Measurements from ENCODE around the gene RPH3AL. TPM values are rescaled to one million over a fixed set of nuclear protein-coding genes. Genes with fewer than 3 reads are reported as not detected.
A peak's percentile ranks its signal among the peaks of the same experiment; 100 is the strongest.

RPH3AL gene
- total and polyA plus RNA-seq, 11 donors, result 2.8 to 9.4 (median 6.3) TPM

DNA sequence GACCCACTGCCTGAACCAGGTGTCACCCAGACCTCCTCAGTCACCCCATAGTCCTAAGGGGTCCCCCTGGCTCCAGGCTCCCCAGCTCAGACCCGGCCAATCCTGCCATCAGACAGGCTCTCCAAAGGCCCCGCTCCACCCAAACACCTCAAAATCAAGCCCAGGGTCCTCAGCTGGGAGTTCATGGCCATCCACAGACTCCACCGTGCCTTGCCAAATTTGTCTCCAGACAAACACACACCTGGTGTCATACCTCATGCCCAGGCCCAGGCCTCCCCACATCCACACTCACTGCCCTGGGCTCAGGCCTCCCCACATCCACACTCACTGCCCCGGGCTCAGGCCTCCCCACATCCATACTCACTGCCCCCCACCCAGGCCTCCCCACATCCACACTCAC, 12.5 kb downstream of the RPH3AL start:
- ATAC-seq (no peak), DNase-seq (no peak)
- no peaks in the 10 kb centered on the region for H3K9me3 ChIP-seq
- H3K36me3 ChIP-seq, result no peaks in the 10 kb centered on the region
- no peak overlapping the region for H3K4me3 ChIP-seq
- WGBS, 4 donors, result 90 to 97% (median 94%) methylated on average over 4 of the region's 4 CpGs
- peaks cover 0 to 10% (median 0%) of the 10 kb centered on the region in 9 donors for H3K27me3 ChIP-seq
- TF ChIP-seq POLR2A (IDR thresholded peaks at IDR 0.05), result no peak
- TF ChIP-seq, protein P1, sequence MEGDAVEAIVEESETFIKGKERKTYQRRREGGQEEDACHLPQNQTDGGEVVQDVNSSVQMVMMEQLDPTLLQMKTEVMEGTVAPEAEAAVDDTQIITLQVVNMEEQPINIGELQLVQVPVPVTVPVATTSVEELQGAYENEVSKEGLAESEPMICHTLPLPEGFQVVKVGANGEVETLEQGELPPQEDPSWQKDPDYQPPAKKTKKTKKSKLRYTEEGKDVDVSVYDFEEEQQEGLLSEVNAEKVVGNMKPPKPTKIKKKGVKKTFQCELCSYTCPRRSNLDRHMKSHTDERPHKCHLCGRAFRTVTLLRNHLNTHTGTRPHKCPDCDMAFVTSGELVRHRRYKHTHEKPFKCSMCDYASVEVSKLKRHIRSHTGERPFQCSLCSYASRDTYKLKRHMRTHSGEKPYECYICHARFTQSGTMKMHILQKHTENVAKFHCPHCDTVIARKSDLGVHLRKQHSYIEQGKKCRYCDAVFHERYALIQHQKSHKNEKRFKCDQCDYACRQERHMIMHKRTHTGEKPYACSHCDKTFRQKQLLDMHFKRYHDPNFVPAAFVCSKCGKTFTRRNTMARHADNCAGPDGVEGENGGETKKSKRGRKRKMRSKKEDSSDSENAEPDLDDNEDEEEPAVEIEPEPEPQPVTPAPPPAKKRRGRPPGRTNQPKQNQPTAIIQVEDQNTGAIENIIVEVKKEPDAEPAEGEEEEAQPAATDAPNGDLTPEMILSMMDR (IDR thresholded peaks at IDR 0.05), result no peak
- H3K27ac ChIP-seq, result no peak overlapping the region
- intact Hi-C loops (cut with DNase I), result no loop called here
- peaks cover 0 to 18% (median 11%) of the 10 kb centered on the region in 12 donors for H3K4me1 ChIP-seq

DNA sequence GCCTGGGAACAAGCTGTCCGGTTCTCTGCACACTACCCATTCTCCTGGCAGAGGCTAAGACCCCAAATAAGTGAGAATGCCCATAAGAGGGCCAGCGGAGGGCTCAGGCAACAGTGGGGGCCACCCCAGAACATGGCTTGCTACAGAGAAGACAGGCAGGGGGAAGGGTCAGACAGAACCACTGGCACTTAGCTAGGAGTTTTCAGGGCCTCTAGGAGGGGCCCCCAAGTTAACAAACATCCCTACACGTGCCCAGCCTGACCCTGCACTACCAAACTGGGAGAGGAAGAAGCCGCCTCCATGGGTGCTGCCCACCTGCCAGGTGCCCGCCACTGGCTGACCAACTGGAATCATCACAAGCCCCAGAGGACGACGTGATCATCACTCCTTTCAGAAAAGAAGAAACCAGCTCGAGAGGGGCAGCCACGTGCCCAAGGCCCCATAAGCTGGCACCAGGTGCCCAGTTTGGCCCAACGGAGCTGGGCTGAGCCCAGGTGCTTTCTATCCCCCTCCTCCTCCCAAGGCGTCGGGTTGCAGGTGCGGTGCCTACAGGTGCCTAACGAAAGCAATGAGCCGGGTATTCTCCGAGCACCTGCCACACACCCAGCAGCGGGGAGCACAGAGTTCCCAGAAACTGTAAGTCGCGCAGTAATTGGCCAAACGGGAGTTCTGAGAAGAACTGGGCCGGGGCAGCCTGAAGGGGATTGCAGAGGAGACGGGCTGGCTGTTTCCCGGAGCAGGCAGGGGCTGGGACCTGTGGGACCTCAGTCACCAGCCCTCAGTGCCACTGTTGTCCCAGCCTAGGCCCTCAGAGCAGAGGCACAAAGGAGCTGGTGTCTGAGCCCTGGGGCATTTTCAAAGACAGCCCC, 13.2 kb downstream of the RPH3AL start:
- 92 to 95% (median 93%) methylated on average over 20 to 23 of the region's 23 CpGs for WGBS, 4 donors
- peaks cover 0 to 10% (median 0%) of the 10 kb centered on the region in 9 donors for H3K27me3 ChIP-seq
- H3K4me3 ChIP-seq, result no peak overlapping the region
- no peak for ATAC-seq
- peaks cover 0 to 22% (median 14%) of the 10 kb centered on the region in 12 donors for H3K4me1 ChIP-seq
- no peaks in the 10 kb centered on the region for H3K9me3 ChIP-seq
- intact Hi-C loops (cut with DNase I), result loop anchor here in 2 of 10 donors (10.0 kb wide), 1 partner anchor 45 kb away; no protein-coding TSS in a partner anchor
- no peak for TF ChIP-seq POLR2A (IDR thresholded peaks at IDR 0.05)
- TF ChIP-seq, protein P1 (IDR thresholded peaks at IDR 0.05), result no peak
- no peak overlapping the region for H3K27ac ChIP-seq
- no peaks in the 10 kb centered on the region for H3K36me3 ChIP-seq
- no peak for DNase-seq

DNA sequence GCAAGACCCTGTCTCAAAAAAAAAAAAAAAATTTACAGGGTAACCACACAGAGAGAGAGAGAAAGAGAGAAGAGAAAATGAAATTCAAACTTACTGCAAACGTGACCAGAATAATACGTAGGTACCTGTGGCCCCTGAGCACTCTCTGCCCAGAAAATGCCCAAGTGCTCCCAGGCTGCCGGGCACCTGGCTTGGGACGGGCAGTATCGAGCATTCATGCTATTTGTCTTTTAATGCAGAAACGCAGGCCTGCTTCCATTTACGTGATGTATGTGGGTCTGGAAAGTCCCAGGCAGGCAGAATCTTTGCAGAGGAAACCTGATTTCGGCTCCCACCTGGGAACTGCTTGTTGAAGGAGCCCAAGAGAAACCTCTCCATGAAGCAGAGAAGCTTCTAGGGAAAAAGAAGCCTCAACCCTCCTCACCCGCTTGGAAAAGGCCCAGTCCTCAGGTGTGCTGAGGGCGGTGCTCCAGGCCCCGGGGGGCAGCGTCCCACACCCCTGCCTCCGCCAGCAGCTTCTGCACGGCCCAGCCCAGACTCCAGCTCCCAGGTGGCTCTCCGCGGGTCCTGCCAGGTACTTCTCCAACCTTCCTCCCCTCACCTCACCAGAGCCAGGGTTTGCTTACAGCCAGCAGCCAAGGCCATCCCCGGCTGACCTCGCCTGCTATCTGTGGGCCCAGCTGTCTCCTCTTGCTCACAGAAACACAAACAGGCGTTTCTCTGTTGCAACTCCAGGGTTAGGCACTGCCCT, 14.0 kb downstream of the RPH3AL start:
- DNase-seq (no peak), ATAC-seq (peak in 3 of 4 donors; percentile 7 to 76 (median 41))
- Histone ChIP-seq H3K27ac (no peak overlapping the region), H3K27me3 (peaks cover 0 to 10% (median 0%) of the 10 kb centered on the region in 9 donors), H3K36me3 (no peaks in the 10 kb centered on the region), H3K4me3 (no peak overlapping the region), H3K4me1 (peaks cover 0 to 26% (median 19%) of the 10 kb centered on the region in 12 donors), H3K9me3 (no peaks in the 10 kb centered on the region)
- TF ChIP-seq, protein P1 (IDR thresholded peaks at IDR 0.05), result no peak
- TF ChIP-seq POLR2A (IDR thresholded peaks at IDR 0.05), result no peak
- 86 to 93% (median 88%) methylated on average over 19 of the region's 19 CpGs for WGBS, 4 donors
- intact Hi-C loops (cut with DNase I), result loop anchor here in 2 of 10 donors (10.0 kb wide), 1 partner anchor 46 kb away; no protein-coding TSS in a partner anchor

DNA sequence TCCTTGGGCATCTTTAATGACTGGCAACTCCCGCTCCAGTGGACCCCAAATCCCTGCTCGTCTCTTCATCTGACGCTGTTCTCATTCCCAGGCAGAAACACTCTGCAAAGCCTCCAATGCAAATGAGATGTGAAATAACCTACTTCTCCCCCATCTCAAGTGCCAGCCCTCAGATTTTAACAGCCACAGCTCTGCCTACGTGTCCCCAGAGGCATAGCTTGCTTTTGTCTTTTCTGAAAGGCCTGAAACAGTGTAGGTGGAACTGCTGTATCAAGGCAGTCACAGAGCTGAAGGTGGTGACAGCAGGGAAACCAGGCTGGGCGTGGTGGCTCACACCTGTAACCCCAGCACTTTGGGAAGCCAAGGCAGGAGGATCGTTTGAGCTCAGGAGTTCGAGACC, 14.7 kb downstream of the RPH3AL start:
- 94 to 98% (median 96%) methylated on average over 7 of the region's 7 CpGs for WGBS, 4 donors
- peaks cover 0 to 10% (median 0%) of the 10 kb centered on the region in 9 donors for H3K27me3 ChIP-seq
- TF ChIP-seq POLR2A (IDR thresholded peaks at IDR 0.05), result no peak
- TF ChIP-seq, protein P1 (IDR thresholded peaks at IDR 0.05), result no peak
- peaks cover 0 to 31% (median 23%) of the 10 kb centered on the region in 12 donors for H3K4me1 ChIP-seq
- intact Hi-C loops (cut with DNase I), result loop anchor here in 2 of 10 donors (10.0 kb wide), 1 partner anchor 47 kb away; no protein-coding TSS in a partner anchor
- no peak overlapping the region for H3K4me3 ChIP-seq
- ATAC-seq, result no peak
- no peaks in the 10 kb centered on the region for H3K36me3 ChIP-seq
- no peak for DNase-seq
- no peak overlapping the region for H3K27ac ChIP-seq
- no peaks in the 10 kb centered on the region for H3K9me3 ChIP-seq
